Measurements from ENCODE around the gene FBXO24.

FBXO24 gene

DNA sequence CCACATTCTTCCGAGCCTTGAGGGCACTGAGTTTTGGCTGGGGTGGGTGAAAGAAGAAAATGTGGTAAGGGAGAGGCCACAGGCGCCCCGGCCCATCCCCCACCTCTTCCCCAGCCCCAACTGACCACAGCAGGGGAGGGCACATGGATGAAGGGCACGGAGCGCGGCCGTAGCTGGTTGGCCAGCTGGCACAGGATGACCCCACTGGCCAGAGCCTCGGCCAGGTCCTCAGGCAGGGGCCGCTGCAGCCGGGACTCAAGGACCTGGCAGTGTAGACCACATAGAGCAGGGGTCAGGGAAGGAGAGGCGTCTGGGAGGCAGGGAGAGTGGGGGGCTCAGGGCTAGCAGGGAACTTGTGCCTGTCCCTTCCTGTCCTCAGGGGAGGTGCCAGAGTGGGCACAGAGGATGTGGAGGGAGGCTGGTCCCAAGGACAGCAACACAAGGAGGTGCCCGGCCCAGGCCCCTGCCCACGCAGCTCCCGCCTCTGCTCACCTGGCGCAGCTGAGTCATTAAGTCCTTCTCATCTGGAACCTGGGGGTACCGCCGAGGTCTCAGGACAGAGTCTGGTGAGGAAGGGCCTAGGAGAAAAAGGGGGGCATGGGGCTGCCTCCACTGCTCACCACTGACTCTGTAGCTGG is 10.3 kb upstream of the FBXO24 start:
- in situ Hi-C loops (cut with HindIII; ENCODE audit: low pct_ligation_motif_present, low sequenced_read_pairs): no loop called here

GRCh38 chr7:100576384-100576993 is 9.6 kb upstream of the FBXO24 start:
- DNase-seq: no peak
- in situ Hi-C loops (cut with HindIII; ENCODE audit: low pct_ligation_motif_present, low sequenced_read_pairs): no loop called here
- H3K36me3 ChIP-seq (replicated peaks): peaks cover 72% of the 10 kb centered on the region

More for the DNA sequence above, 10.3 kb upstream of the FBXO24 start:
- H3K27ac ChIP-seq: no peak overlapping the region
- no peak for TF ChIP-seq CTCF (IDR thresholded peaks at IDR 0.05; ENCODE audit: low read depth, low read length, missing control alignments)
- DNase-seq: no peak
- H3K4me3 ChIP-seq (ENCODE audit: low read depth, low read length): no peak overlapping the region
- H3K27me3 ChIP-seq (replicated peaks): no peaks in the 10 kb centered on the region
- peaks cover 66% of the 10 kb centered on the region for H3K36me3 ChIP-seq (replicated peaks)

DNA sequence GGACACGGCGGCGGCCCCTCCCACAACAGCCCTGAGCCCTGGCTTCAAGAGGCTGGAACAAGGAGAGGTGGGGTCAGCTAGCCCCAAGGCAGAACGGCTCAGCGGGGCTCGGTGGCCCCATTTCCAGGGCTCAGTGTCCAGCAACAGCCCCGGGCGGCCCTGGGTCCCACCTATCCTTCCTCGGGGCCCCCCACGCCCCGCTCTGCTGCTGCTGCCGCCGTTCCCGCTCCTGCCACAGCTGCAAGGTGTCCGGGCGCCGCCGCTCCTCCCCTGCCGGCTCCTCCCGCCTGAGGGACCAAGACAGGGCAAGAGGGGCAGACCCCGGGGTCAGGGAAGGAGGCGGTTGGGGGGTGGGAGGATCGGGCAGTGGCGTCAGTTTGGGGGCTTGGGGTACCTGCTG is 9.0 kb upstream of the FBXO24 start:
- in situ Hi-C loops (cut with HindIII; ENCODE audit: low pct_ligation_motif_present, low sequenced_read_pairs): no loop called here
- H3K36me3 ChIP-seq (replicated peaks): peaks cover 78% of the 10 kb centered on the region

More at GRCh38 chr7:100576384-100576993, 9.6 kb upstream of the FBXO24 start:
- H3K4me3 ChIP-seq (ENCODE audit: low read depth, low read length): no peak overlapping the region
- no peak for TF ChIP-seq CTCF (IDR thresholded peaks at IDR 0.05; ENCODE audit: low read depth, low read length, missing control alignments)
- no peak overlapping the region for H3K27ac ChIP-seq
- H3K27me3 ChIP-seq (replicated peaks): no peaks in the 10 kb centered on the region

GRCh38 chr7:100577507-100577906 is 8.6 kb upstream of the FBXO24 start:
- no peak overlapping the region for H3K27ac ChIP-seq
- H3K36me3 ChIP-seq (replicated peaks): peaks cover 82% of the 10 kb centered on the region
- TF ChIP-seq CTCF (IDR thresholded peaks at IDR 0.05; ENCODE audit: low read depth, low read length, missing control alignments): no peak
- no peak for DNase-seq
- in situ Hi-C loops (cut with HindIII; ENCODE audit: low pct_ligation_motif_present, low sequenced_read_pairs): no loop called here
- no peaks in the 10 kb centered on the region for H3K27me3 ChIP-seq (replicated peaks)
- H3K4me3 ChIP-seq (ENCODE audit: low read depth, low read length): no peak overlapping the region

More for the DNA sequence above, 9.0 kb upstream of the FBXO24 start:
- no peak for TF ChIP-seq CTCF (IDR thresholded peaks at IDR 0.05; ENCODE audit: low read depth, low read length, missing control alignments)
- DNase-seq: no peak
- H3K27ac ChIP-seq: no peak overlapping the region
- H3K4me3 ChIP-seq (ENCODE audit: low read depth, low read length): no peak overlapping the region
- H3K27me3 ChIP-seq (replicated peaks): no peaks in the 10 kb centered on the region

DNA sequence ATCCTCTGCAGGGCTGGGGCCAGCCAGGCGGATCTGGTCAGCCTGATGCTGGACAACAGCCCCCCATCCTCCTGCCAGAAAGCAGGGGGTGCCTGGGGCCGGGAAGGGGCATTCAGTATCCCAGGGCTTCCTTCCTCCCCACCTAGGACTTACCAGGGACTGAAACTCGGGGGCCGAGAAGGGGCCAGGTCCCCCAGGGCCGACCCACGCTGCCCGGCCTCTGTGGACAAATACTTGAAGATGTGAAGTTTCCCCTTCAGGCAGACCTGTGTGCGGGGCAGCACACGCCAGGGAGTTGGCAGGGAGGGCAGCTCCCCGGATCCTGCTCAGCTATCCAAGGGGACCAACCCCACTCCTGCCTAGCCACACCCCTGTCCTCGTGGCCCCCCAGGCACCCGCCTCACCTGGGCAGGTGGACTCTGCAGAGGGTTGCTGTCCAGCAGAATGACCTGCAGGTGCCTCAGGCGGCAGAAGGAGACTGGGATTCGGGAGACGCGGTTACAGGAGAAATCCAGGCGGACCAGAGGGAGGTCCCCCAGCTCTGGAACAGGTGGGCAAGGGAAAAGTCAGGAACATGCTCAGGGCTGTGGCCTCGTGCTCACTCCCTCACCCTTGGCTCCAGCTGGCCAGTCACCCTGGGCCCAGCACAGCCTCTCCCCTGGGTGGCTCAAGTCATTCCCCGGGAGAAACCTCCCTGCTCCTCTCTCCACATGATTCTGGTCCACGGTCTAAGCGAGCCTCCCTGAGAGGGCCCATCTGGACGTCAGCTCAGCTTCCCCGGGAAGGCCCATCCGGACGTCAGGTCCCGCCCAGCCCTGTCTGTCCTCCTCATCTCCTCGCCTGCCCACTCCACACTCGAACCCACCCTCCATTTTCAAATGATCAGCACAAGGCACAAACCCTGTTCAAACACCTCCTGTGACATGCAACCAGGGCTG is 7.6 kb upstream of the FBXO24 start:
- DNase-seq: no peak
- Histone ChIP-seq H3K4me3 (ENCODE audit: low read depth, low read length) (no peak overlapping the region), H3K27ac (no peak overlapping the region), H3K36me3 (replicated peaks) (peaks cover 81% of the 10 kb centered on the region), H3K27me3 (replicated peaks) (no peaks in the 10 kb centered on the region)
- in situ Hi-C loops (cut with HindIII; ENCODE audit: low pct_ligation_motif_present, low sequenced_read_pairs): no loop called here
- no peak for TF ChIP-seq CTCF (IDR thresholded peaks at IDR 0.05; ENCODE audit: low read depth, low read length, missing control alignments)
